Fibroblast of mammary gland (primary cell): ENCODE measurements around the gene DIPK1C.

Source experiments
- DNase-seq: peaks from one replicate; pipeline ENCODE4 v3.0.0-alpha.2; 2010; ENCODE audit warnings: low read depth
- H3K4me3 ChIP-seq: 2 replicates; pipeline ENCODE4 v1.5.1; 2011; ENCODE audit warnings: low read depth, mild to moderate bottlenecking, low read length, moderate library complexity; ENCODE audit not compliant: control insufficient read depth
- CTCF ChIP-seq: conservative IDR thresholded peaks from 2 replicates; pipeline ENCODE4 v1.5.1; 2011; ENCODE audit warnings: low read depth, low read length, inconsistent platforms; ENCODE audit not compliant: control insufficient read depth, insufficient read depth

DIPK1C gene

GRCh38 chr18:74447404-74448152 lies 9.5 kb downstream of the DIPK1C start:
- TF ChIP-seq CTCF, result no peak
- H3K4me3 ChIP-seq, result no peak overlapping the region
- DNase-seq, result no peak

- no peak for TF ChIP-seq CTCF
These were observed 10.3 kb downstream of the DIPK1C start for GRCh38 chr18:74446631-74447403.

GRCh38 chr18:74446178-74446577 lies 10.9 kb downstream of the DIPK1C start:
- no peak overlapping the region for H3K4me3 ChIP-seq
- no peak for TF ChIP-seq CTCF
- DNase-seq, result no peak

More at GRCh38 chr18:74446631-74447403, 10.3 kb downstream of the DIPK1C start:
- no peak overlapping the region for H3K4me3 ChIP-seq
- DNase-seq, result no peak

- TF ChIP-seq CTCF, result no peak
- no peak overlapping the region for H3K4me3 ChIP-seq
- DNase-seq, result no peak
These were observed 11.5 kb downstream of the DIPK1C start for GRCh38 chr18:74445585-74445984.

- H3K4me3 ChIP-seq, result no peak overlapping the region
- no peak for DNase-seq
- TF ChIP-seq CTCF, result no peak
These were observed 13.0 kb downstream of the DIPK1C start for GRCh38 chr18:74444104-74444503.

GRCh38 chr18:74440808-74441427 lies 16.2 kb downstream of the DIPK1C start:
- DNase-seq, result no peak
- H3K4me3 ChIP-seq, result no peak overlapping the region
- TF ChIP-seq CTCF, result no peak
